Measurements from ENCODE around the gene EFNA1. TPM values are rescaled to one million over a fixed set of nuclear protein-coding genes. Genes with fewer than 3 reads are reported as not detected.

Gene EFNA1
- total and polyA plus RNA-seq, 2 of the 8 experiments (the other 6 are each of a cell fraction or from before 2014, with no cell fraction given) = 4.9 to 14.6 TPM

DNA sequence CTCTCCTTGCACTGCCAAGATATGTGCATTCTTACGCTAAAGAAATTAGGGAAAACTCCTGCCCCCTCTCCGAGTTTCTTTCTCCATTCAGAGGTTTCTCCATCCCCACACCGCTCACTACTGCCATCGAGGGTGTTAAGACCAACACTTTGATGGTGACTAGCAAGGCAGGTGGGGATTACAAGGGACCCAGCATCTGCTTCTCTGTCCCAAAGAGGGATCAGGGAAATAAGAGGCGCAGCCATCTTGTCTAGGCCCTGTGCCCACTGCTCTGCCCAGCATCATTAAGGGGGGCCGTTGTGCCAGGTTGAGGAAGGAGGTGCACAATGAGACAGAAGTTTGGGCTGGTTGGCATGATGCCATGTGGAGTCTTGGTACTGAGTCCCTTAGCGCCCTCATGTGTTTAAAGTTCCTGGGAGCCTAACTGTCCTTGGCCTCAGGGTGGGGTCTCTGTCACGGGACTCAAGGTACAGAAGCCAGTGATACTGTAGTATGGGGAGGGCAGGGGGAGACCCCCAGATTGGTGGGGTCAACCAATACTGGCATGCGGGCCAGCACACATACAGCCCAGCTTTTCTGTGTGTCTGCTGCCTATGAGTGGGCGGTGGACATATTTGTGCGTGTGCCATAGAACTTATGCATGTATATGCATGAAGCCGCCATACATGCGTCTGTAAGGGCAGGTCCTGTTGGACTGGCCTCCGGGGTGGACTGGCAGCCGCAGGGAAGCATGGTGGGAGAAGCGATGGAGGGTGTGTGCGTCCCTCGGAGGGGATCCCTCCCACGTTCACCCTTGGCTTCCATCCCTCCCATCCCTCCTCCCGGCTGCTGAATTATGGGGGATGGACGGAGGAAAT lies 43.6 kb upstream of the EFNA1 start:
- Histone ChIP-seq H2BK5ac (ENCODE audit: low read depth, low read length) (no peak overlapping the region; the same call in 1 of the 2 replicates), H3K79me1 (ENCODE audit: low read depth, low read length) (no peaks in the 10 kb centered on the region), H2AK5ac (ENCODE audit: low read depth, low read length) (no peak overlapping the region), H3K56ac (replicated peaks; ENCODE audit: insufficient read length, low read depth, low read length) (no peak overlapping the region), H4K91ac (replicated peaks; ENCODE audit: insufficient read length, low read length) (no peak overlapping the region), H3K4me2 (ENCODE audit: insufficient read depth in 1 of 2, low read depth in 2 of 2, low read length in 2 of 2) (peak overlapping the region; percentile 7 to 95), H3K9me3 (ENCODE audit: insufficient read depth in 2 of 2, low read depth in 1 of 2, low read length in 1 of 2) (no peaks in the 10 kb centered on the region), H3K4ac (replicated peaks; ENCODE audit: insufficient read length, low read depth, low read length) (no peak overlapping the region), H2BK20ac (ENCODE audit: low read length) (no peak overlapping the region), H4K20me1 (replicated peaks in 1 of 2; ENCODE audit: control insufficient read depth in 1 of 2, insufficient read depth in 2 of 2, low read length in 2 of 2) (peaks cover 0 to 15% of the 10 kb centered on the region in 2 experiments), H2BK12ac (ENCODE audit: low read depth, low read length) (no peak overlapping the region), H3K4me1 (replicated peaks in 1 of 4; ENCODE audit: control insufficient read depth in 3 of 4, insufficient read depth in 4 of 4, low read length in 3 of 4) (peaks cover 0 to 49% (median 28%) of the 10 kb centered on the region in 4 experiments; a peak in 6 of 7 replicates), H3K27me3 (replicated peaks in 1 of 4; ENCODE audit: control insufficient read depth in 3 of 4, extremely low read depth in 1 of 4, insufficient read depth in 3 of 4, low read length in 3 of 4) (peaks cover 44 to 52% (median 48%) of the 10 kb centered on the region in 4 experiments), H2AFZ (ENCODE audit: low read length) (no peak overlapping the region), H3K23ac (ENCODE audit: insufficient read length) (no peak overlapping the region), H3K27ac (ENCODE audit: low read depth, low read length) (no peak overlapping the region), H4K8ac (ENCODE audit: extremely low read depth, insufficient read depth, low read length) (no peak overlapping the region), H4K5ac (ENCODE audit: insufficient read length, low read depth, low read length) (no peak overlapping the region), H2BK120ac (replicated peaks; ENCODE audit: low read depth, low read length) (no peak overlapping the region), H3K9ac (replicated peaks in 1 of 4; ENCODE audit: extremely low read depth in 1 of 4, low read depth in 3 of 4, low read length in 3 of 4) (no peak overlapping the region), H3K4me3 (ENCODE audit: extremely low read depth in 1 of 4, insufficient read depth in 2 of 4, low read depth in 3 of 4, low read length in 4 of 4) (peak overlapping the region in 3 of 4 experiments; percentile 33 to 81 (median 74); a peak in 4 of 8 replicates), H3K18ac (ENCODE audit: extremely low read depth, low read length) (no peak overlapping the region), H3K36me3 (ENCODE audit: control insufficient read depth in 2 of 4, insufficient read depth in 4 of 4, low read length in 3 of 4) (no peaks in the 10 kb centered on the region), H3K14ac (ENCODE audit: insufficient read length) (no peak overlapping the region), H3K79me2 (ENCODE audit: control insufficient read depth in 1 of 2, insufficient read depth in 2 of 2, low read length in 2 of 2) (no peaks in the 10 kb centered on the region), H2BK15ac (ENCODE audit: low read length) (0 out of 2 replicates have a peak overlapping the region, but pooled peaks have one; percentile 61), H3K23me2 (ENCODE audit: low read depth, low read length) (peaks cover 21% of the 10 kb centered on the region; the same call in 1 of the 2 replicates)
- no peak for FAIRE-seq
- ChIA-PET POLR2A (ENCODE audit: partially characterized antibody) (interaction anchor here (0.5 to 2.3 kb wide), 11 partner anchors 13 to 860 kb away, joined by 3 to 13 read pairs (median 3); partner anchors contain the start of genes EFNA4 and SLC50A1), CTCF (ENCODE audit: partially characterized antibody) (interaction anchor here (0.6 to 5.5 kb wide), 26 partner anchors 8 to 900 kb away, joined by 3 to 169 read pairs (median 6); partner anchors contain the start of genes ADAM15, EFNA1, EFNA4 and KRTCAP2)
- WGBS, 2 experiments (ENCODE audit: extremely low coverage in 1 of 2, insufficient coverage in 1 of 2, insufficient read length in 1 of 2, insufficient replicate concordance in 2 of 2, low coverage in 1 of 2, low lambda C conversion rate in 2 of 2, missing lambda C conversion rate in 1 of 2) = 39% methylated on average over 21 of the region's 21 CpGs; no CpG with 5 or more reads in 1 of the 2 experiments
- TF ChIP-seq, protein P1, sequence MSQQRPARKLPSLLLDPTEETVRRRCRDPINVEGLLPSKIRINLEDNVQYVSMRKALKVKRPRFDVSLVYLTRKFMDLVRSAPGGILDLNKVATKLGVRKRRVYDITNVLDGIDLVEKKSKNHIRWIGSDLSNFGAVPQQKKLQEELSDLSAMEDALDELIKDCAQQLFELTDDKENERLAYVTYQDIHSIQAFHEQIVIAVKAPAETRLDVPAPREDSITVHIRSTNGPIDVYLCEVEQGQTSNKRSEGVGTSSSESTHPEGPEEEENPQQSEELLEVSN (IDR thresholded peaks at IDR 0.05) = 0 out of 2 replicates have a peak, but pooled peaks have one; percentile 18
- TF ChIP-seq TAF7 (optimal IDR thresholded peaks at IDR 0.05; ENCODE audit: borderline replicate concordance, low read depth, low read length) = no peak
- TF ChIP-seq, protein P2, sequence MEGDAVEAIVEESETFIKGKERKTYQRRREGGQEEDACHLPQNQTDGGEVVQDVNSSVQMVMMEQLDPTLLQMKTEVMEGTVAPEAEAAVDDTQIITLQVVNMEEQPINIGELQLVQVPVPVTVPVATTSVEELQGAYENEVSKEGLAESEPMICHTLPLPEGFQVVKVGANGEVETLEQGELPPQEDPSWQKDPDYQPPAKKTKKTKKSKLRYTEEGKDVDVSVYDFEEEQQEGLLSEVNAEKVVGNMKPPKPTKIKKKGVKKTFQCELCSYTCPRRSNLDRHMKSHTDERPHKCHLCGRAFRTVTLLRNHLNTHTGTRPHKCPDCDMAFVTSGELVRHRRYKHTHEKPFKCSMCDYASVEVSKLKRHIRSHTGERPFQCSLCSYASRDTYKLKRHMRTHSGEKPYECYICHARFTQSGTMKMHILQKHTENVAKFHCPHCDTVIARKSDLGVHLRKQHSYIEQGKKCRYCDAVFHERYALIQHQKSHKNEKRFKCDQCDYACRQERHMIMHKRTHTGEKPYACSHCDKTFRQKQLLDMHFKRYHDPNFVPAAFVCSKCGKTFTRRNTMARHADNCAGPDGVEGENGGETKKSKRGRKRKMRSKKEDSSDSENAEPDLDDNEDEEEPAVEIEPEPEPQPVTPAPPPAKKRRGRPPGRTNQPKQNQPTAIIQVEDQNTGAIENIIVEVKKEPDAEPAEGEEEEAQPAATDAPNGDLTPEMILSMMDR (IDR thresholded peaks at IDR 0.05; ENCODE audit: control extremely low read depth in 1 of 3, insufficient read depth in 1 of 3, low read depth in 1 of 3, low read length in 3 of 3) = 0 out of 4 replicates have a peak, but pooled peaks of 1 of the 3 experiments have one; percentile 11
- no peak for DNase-seq (ENCODE audit: low read depth in 1 of 2, low spot score in 2 of 2)

Data from H1 (cell line).